H9 (cell line): ENCODE measurements around the gene CYSTM1. TPM values are rescaled to one million over a fixed set of nuclear protein-coding genes. Genes with fewer than 3 reads are reported as not detected.

Experiments
- DNase-seq: peaks from one replicate; pipeline ENCODE4 v3.0.0-alpha.2; 2017
- H2AFZ ChIP-seq: one replicate; pipeline ENCODE4 v1.6.1; 2013; ENCODE audit warnings: mild to moderate bottlenecking, low read length, control low read depth, moderate library complexity
- H2AK5ac ChIP-seq: 2 replicates; pipeline ENCODE4 v1.6.1; 2013; ENCODE audit warnings: low read length, control low read depth, mixed read lengths; ENCODE audit not compliant: insufficient read length
- H2BK120ac ChIP-seq: one replicate; pipeline ENCODE4 v1.6.1; 2013; ENCODE audit warnings: low read depth, mild to moderate bottlenecking, low read length, control low read depth, inconsistent platforms; ENCODE audit not compliant: poor library complexity, severe bottlenecking
- H2BK12ac ChIP-seq: 2 replicates; pipeline ENCODE4 v1.6.1; 2013; ENCODE audit warnings: low read length, control low read depth, mixed read lengths, low read depth; ENCODE audit not compliant: insufficient read length
- H2BK15ac ChIP-seq: 2 replicates; pipeline ENCODE4 v1.6.1; 2013; ENCODE audit warnings: low read depth, low read length, control low read depth
- H2BK20ac ChIP-seq: one replicate; pipeline ENCODE4 v1.6.1; 2013; ENCODE audit warnings: low read depth, mild to moderate bottlenecking, low read length, control low read depth, inconsistent platforms; ENCODE audit not compliant: poor library complexity, severe bottlenecking
- H2BK5ac ChIP-seq: 2 replicates; pipeline ENCODE4 v1.6.1; 2013; ENCODE audit warnings: low read length, control low read depth, mixed read lengths; ENCODE audit not compliant: insufficient read length
- H3K14ac ChIP-seq: 2 replicates; pipeline ENCODE4 v1.6.1; 2013; ENCODE audit warnings: low read length, control low read depth; ENCODE audit not compliant: insufficient read depth
- H3K18ac ChIP-seq: 2 replicates; pipeline ENCODE4 v1.6.1; 2013; ENCODE audit warnings: low read depth, mild to moderate bottlenecking, mixed read lengths, low read length, control low read depth; ENCODE audit not compliant: insufficient read length
- H3K23ac ChIP-seq: 2 replicates; pipeline ENCODE4 v1.6.1; 2013; ENCODE audit warnings: low read length, control low read depth, mixed read lengths, low read depth; ENCODE audit not compliant: insufficient read length
- H3K23me2 ChIP-seq: 2 replicates; pipeline ENCODE4 v1.6.1; 2013; ENCODE audit warnings: low read depth, mild to moderate bottlenecking, mixed read lengths, low read length, control low read depth; ENCODE audit not compliant: insufficient read length, poor library complexity, severe bottlenecking
- H3K27ac ChIP-seq: 2 replicates; pipeline ENCODE4 v1.5.1; 2013; ENCODE audit warnings: low read length, control low read depth, mixed read lengths, low read depth; ENCODE audit not compliant: insufficient read length
- H3K27me3 ChIP-seq: 2 replicates; pipeline ENCODE4 v1.6.1; 2013; ENCODE audit warnings: low read length, control low read depth, inconsistent platforms; ENCODE audit not compliant: insufficient read depth
- H3K4ac ChIP-seq: 2 replicates; pipeline ENCODE4 v1.6.1; 2013; ENCODE audit warnings: low read depth, mild to moderate bottlenecking, control low read depth, inconsistent platforms, low read length, moderate library complexity
- H3K4me1 ChIP-seq: 2 replicates; pipeline ENCODE4 v1.6.1; 2013; ENCODE audit warnings: low read length, control low read depth, inconsistent platforms; ENCODE audit not compliant: insufficient read depth
- H3K4me2 ChIP-seq: 2 replicates; pipeline ENCODE4 v1.6.1; 2013; ENCODE audit warnings: low read length, control low read depth, mixed read lengths; ENCODE audit not compliant: insufficient read length, insufficient read depth
- H3K56ac ChIP-seq: 2 replicates; pipeline ENCODE4 v1.6.1; 2013; ENCODE audit warnings: low read depth, mild to moderate bottlenecking, mixed read lengths, low read length, control low read depth; ENCODE audit not compliant: insufficient read length
- H3K79me1 ChIP-seq: 2 replicates; pipeline ENCODE4 v1.6.1; 2013; ENCODE audit warnings: low read depth, mild to moderate bottlenecking, moderate library complexity, low read length, control low read depth, inconsistent platforms; ENCODE audit not compliant: insufficient read depth, poor library complexity, severe bottlenecking
- H3K79me2 ChIP-seq: 2 replicates; pipeline ENCODE4 v1.6.1; 2013; ENCODE audit warnings: low read length, control low read depth, inconsistent platforms; ENCODE audit not compliant: insufficient read depth
- H3K9ac ChIP-seq: 2 replicates; pipeline ENCODE4 v1.6.1; 2013; ENCODE audit warnings: low read length, control low read depth, mixed read lengths; ENCODE audit not compliant: insufficient read length; ENCODE audit errors: extremely low read depth
- H3K9me3 ChIP-seq: one replicate; pipeline ENCODE4 v1.6.1; 2013; ENCODE audit warnings: low read depth, low read length, inconsistent platforms; ENCODE audit not compliant: control insufficient read depth
- H3T11ph ChIP-seq: one replicate; pipeline ENCODE4 v1.6.1; 2013; ENCODE audit warnings: mild to moderate bottlenecking, low read length, control low read depth, inconsistent platforms
- H4K20me1 ChIP-seq: one replicate; pipeline ENCODE4 v1.6.1; 2013; ENCODE audit not compliant: control insufficient read depth, insufficient read length, insufficient read depth
- H4K5ac ChIP-seq: 2 replicates; pipeline ENCODE4 v1.6.1; 2013; ENCODE audit warnings: low read depth, mild to moderate bottlenecking, mixed read lengths, low read length, control low read depth; ENCODE audit not compliant: insufficient read length
- H4K8ac ChIP-seq: replicated peaks from 2 replicates; pipeline ENCODE4 v1.6.1; 2013; ENCODE audit warnings: low read length, control low read depth, mixed read lengths, low read depth; ENCODE audit not compliant: insufficient read length
- H4K91ac ChIP-seq: 2 replicates; pipeline ENCODE4 v1.6.1; 2013; ENCODE audit warnings: low read depth, mild to moderate bottlenecking, moderate library complexity, mixed read lengths, low read length, control low read depth; ENCODE audit not compliant: insufficient read length
- H3K27ac Mint-ChIP-seq, 3 experiments: 2 replicates in 2 of 3; 3 replicates in 1 of 3; pipeline ENCODE4 v1.8.0; 2020 to 2021; ENCODE audit warnings: mixed read lengths in 3 of 3, mild to moderate bottlenecking in 1 of 3, moderate library complexity in 1 of 3
- H3K27me3 Mint-ChIP-seq: 2 replicates; pipeline ENCODE4 v1.8.0; 2021; ENCODE audit warnings: low read depth, mild to moderate bottlenecking, moderate library complexity, mixed read lengths
- H3K36me3 Mint-ChIP-seq, 3 experiments: 2 replicates in 2 of 3; 3 replicates in 1 of 3; pipeline ENCODE4 v1.8.0; 2020 to 2021; ENCODE audit warnings: low read depth in 3 of 3, mixed read lengths in 3 of 3; ENCODE audit not compliant: insufficient read depth in 1 of 3
- H3K4me1 Mint-ChIP-seq, 2 experiments: 2 replicates each; pipeline ENCODE4 v1.8.0; 2020; ENCODE audit warnings: mixed read lengths in 2 of 2
- H3K4me3 Mint-ChIP-seq, 2 experiments: 2 replicates in 1 of 2; 3 replicates in 1 of 2; pipeline ENCODE4 v1.8.0; 2020 to 2021; ENCODE audit warnings: mild to moderate bottlenecking in 2 of 2, mixed read lengths in 2 of 2, moderate library complexity in 1 of 2
- H3K9me3 Mint-ChIP-seq, 2 experiments: 2 replicates in 1 of 2; 3 replicates in 1 of 2; pipeline ENCODE4 v1.8.0; 2020; ENCODE audit warnings: mild to moderate bottlenecking in 2 of 2, mixed read lengths in 2 of 2, moderate library complexity in 1 of 2
- CTCF ChIP-seq: fragments of 200-600 bp; sonication (generic); conservative IDR thresholded peaks from 3 replicates; pipeline ENCODE4 v1.8.0; 2021; ENCODE audit warnings: antibody characterized with exemption, mild to moderate bottlenecking
- total RNA-seq: library from RNA; stranded (reverse); gene quantifications from 2 replicates; pipeline ENCODE4 v1.2.1, GENCODE V29; 2021

CYSTM1 gene
- total RNA-seq, 1 experiment from 2014 or later, result 20.6 TPM

GRCh38 chr5:140135127-140135526 is 39.9 kb upstream of the CYSTM1 start:
- H3K27ac ChIP-seq, result no peak overlapping the region
- peaks cover 3% of the 10 kb centered on the region; the same call in 1 of the 2 replicates for H3K4me1 ChIP-seq
- H4K5ac ChIP-seq, result no peak overlapping the region
- H2BK20ac ChIP-seq, result no peak overlapping the region
- H4K8ac ChIP-seq, result no peak overlapping the region
- peaks cover 9% of the 10 kb centered on the region for H3K27me3 Mint-ChIP-seq
- H3K4ac ChIP-seq, result no peak overlapping the region
- no peak overlapping the region for H3K4me3 Mint-ChIP-seq
- H3K9me3 Mint-ChIP-seq, result no peaks in the 10 kb centered on the region
- H2BK12ac ChIP-seq, result no peak overlapping the region
- H3K9ac ChIP-seq, result no peak overlapping the region
- no peak overlapping the region for H4K91ac ChIP-seq
- no peak overlapping the region for H3K14ac ChIP-seq
- no peaks in the 10 kb centered on the region for H3K23me2 ChIP-seq
- H3K4me1 Mint-ChIP-seq, result peaks cover 14 to 20% of the 10 kb centered on the region in 2 experiments
- H2BK120ac ChIP-seq, result no peak overlapping the region
- no peak overlapping the region for H2AK5ac ChIP-seq
- H3T11ph ChIP-seq, result no peak overlapping the region
- H3K27me3 ChIP-seq, result no peaks in the 10 kb centered on the region
- no peak overlapping the region for H2BK5ac ChIP-seq
- DNase-seq, result no peak
- no peaks in the 10 kb centered on the region for H3K9me3 ChIP-seq
- H3K56ac ChIP-seq, result no peak overlapping the region
- H3K27ac Mint-ChIP-seq, result no peak overlapping the region
- no peaks in the 10 kb centered on the region for H3K79me2 ChIP-seq
- TF ChIP-seq CTCF, result no peak
- H3K23ac ChIP-seq, result no peak overlapping the region
- H2BK15ac ChIP-seq, result no peak overlapping the region
- no peak overlapping the region for H2AFZ ChIP-seq
- H3K36me3 Mint-ChIP-seq, result no peaks in the 10 kb centered on the region
- H3K79me1 ChIP-seq, result no peaks in the 10 kb centered on the region
- H3K4me2 ChIP-seq, result no peak overlapping the region
- no peaks in the 10 kb centered on the region for H4K20me1 ChIP-seq
- no peak overlapping the region for H3K18ac ChIP-seq
